Trophoblast cell (in vitro differentiated cells and primary cell): ENCODE measurements around the gene HOXC11.

ENCODE experiments used
- DNase-seq, 2 donors: peaks; one replicate each; pipeline ENCODE4 v3.0.0-alpha.2; 2016
- H2AFZ ChIP-seq: 2 replicates; pipeline ENCODE4 v1.6.1; 2013; ENCODE audit warnings: low read length, moderate library complexity, mild to moderate bottlenecking; ENCODE audit not compliant: insufficient read depth, poor library complexity
- H2AK5ac ChIP-seq: 2 replicates; pipeline ENCODE4 v1.6.1; 2013; ENCODE audit warnings: mild to moderate bottlenecking, low read length
- H2BK120ac ChIP-seq: 2 replicates; pipeline ENCODE4 v1.6.1; 2013; ENCODE audit warnings: low read length, mild to moderate bottlenecking, moderate library complexity; ENCODE audit not compliant: insufficient read depth, poor library complexity
- H2BK12ac ChIP-seq: 2 replicates; pipeline ENCODE4 v1.6.1; 2013; ENCODE audit warnings: mild to moderate bottlenecking, low read length, moderate library complexity
- H2BK5ac ChIP-seq: 2 replicates; pipeline ENCODE4 v1.6.1; 2013; ENCODE audit warnings: low read length, low read depth, moderate library complexity, mild to moderate bottlenecking; ENCODE audit not compliant: poor library complexity
- H3K14ac ChIP-seq: 2 replicates; pipeline ENCODE4 v1.6.1; 2013; ENCODE audit warnings: mild to moderate bottlenecking, low read length
- H3K18ac ChIP-seq: 2 replicates; pipeline ENCODE4 v1.6.1; 2013; ENCODE audit warnings: mild to moderate bottlenecking, low read length
- H3K23ac ChIP-seq: 2 replicates; pipeline ENCODE4 v1.6.1; 2013; ENCODE audit warnings: low read length
- H3K27ac ChIP-seq: 2 replicates; pipeline ENCODE4 v1.5.1; 2013; ENCODE audit warnings: low read depth, mild to moderate bottlenecking, inconsistent platforms, low read length, moderate library complexity
- H3K27me3 ChIP-seq: 2 replicates; pipeline ENCODE4 v1.6.1; 2013; ENCODE audit warnings: inconsistent platforms, mild to moderate bottlenecking, low read length, moderate library complexity; ENCODE audit not compliant: insufficient read depth
- H3K36me3 ChIP-seq, 2 experiments: 1 replicate in 1 of 2; 2 replicates in 1 of 2; pipeline ENCODE4 v1.6.1; 2013; ENCODE audit warnings: low read length in 2 of 2, mild to moderate bottlenecking in 2 of 2, moderate library complexity in 1 of 2; ENCODE audit not compliant: insufficient read depth in 2 of 2, control insufficient read depth in 1 of 2
- H3K4ac ChIP-seq: 2 replicates; pipeline ENCODE4 v1.6.1; 2013; ENCODE audit warnings: low read depth, mild to moderate bottlenecking, low read length, moderate library complexity
- H3K4me1 ChIP-seq, 2 experiments: 1 replicate in 1 of 2; 2 replicates in 1 of 2; pipeline ENCODE4 v1.6.1; 2013; ENCODE audit warnings: low read length in 2 of 2, mild to moderate bottlenecking in 2 of 2, moderate library complexity in 1 of 2; ENCODE audit not compliant: insufficient read depth in 2 of 2, control insufficient read depth in 1 of 2
- H3K4me2 ChIP-seq: 2 replicates; pipeline ENCODE4 v1.6.1; 2013; ENCODE audit warnings: inconsistent platforms, mild to moderate bottlenecking, low read length, moderate library complexity
- H3K4me3 ChIP-seq: 2 replicates; pipeline ENCODE4 v1.5.1; 2013; ENCODE audit warnings: mild to moderate bottlenecking, low read depth, low read length, inconsistent platforms
- H3K79me1 ChIP-seq: one replicate; pipeline ENCODE4 v1.6.1; 2013; ENCODE audit warnings: low read length
- H3K79me2 ChIP-seq: 2 replicates; pipeline ENCODE4 v1.6.1; 2013; ENCODE audit warnings: low read length, mild to moderate bottlenecking; ENCODE audit not compliant: control insufficient read depth, insufficient read depth, poor library complexity
- H3K9ac ChIP-seq: 2 replicates; pipeline ENCODE4 v1.6.1; 2013; ENCODE audit warnings: mild to moderate bottlenecking, low read length
- H3K9me3 ChIP-seq: 2 replicates; pipeline ENCODE4 v1.6.1; 2013; ENCODE audit warnings: low read depth, mild to moderate bottlenecking, control low read depth, inconsistent platforms, low read length; ENCODE audit not compliant: insufficient read depth
- H4K12ac ChIP-seq: 2 replicates; pipeline ENCODE4 v1.6.1; 2013; ENCODE audit warnings: low read depth, mild to moderate bottlenecking, low read length, moderate library complexity
- H4K8ac ChIP-seq: 2 replicates; pipeline ENCODE4 v1.6.1; 2013; ENCODE audit warnings: low read depth, mild to moderate bottlenecking, low read length, moderate library complexity
- H4K91ac ChIP-seq: one replicate; pipeline ENCODE4 v1.6.1; 2013; ENCODE audit warnings: low read depth, mild to moderate bottlenecking, low read length, moderate library complexity
- WGBS: extraction: QIAGEN DNeasy Blood & Tissue Kit; methylation state at CpG from one replicate; pipeline ENCODE4 v1.1.7; 2013; ENCODE audit warnings: missing lambda C conversion rate; ENCODE audit not compliant: insufficient read length, insufficient coverage; ENCODE audit errors: extremely low coverage; 5-methylcytosine and 5-hydroxymethylcytosine counted together

HOXC11 gene

GRCh38 chr12:54016051-54016450 lies 43.1 kb downstream of the HOXC11 start:
- Histone ChIP-seq H2AFZ (no peak overlapping the region), H3K4me2 (no peak overlapping the region), H3K36me3 (no peaks in the 10 kb centered on the region), H3K79me1 (no peaks in the 10 kb centered on the region), H3K9ac (no peak overlapping the region), H3K9me3 (peaks cover 11% of the 10 kb centered on the region), H3K27ac (no peak overlapping the region), H3K23ac (no peak overlapping the region), H3K27me3 (peaks cover 86% of the 10 kb centered on the region), H4K8ac (no peak overlapping the region), H2BK5ac (no peak overlapping the region), H2BK12ac (no peak overlapping the region), H2BK120ac (no peak overlapping the region), H3K4me3 (no peak overlapping the region), H3K4ac (no peak overlapping the region), H4K12ac (no peak overlapping the region), H4K91ac (no peak overlapping the region), H3K4me1 (peaks cover 4 to 7% of the 10 kb centered on the region in 2 experiments), H2AK5ac (no peak overlapping the region), H3K14ac (no peak overlapping the region), H3K18ac (no peak overlapping the region), H3K79me2 (no peaks in the 10 kb centered on the region)
- no CpG with 5 or more reads among the region's 3 CpGs for WGBS
- no peak for DNase-seq

DNA sequence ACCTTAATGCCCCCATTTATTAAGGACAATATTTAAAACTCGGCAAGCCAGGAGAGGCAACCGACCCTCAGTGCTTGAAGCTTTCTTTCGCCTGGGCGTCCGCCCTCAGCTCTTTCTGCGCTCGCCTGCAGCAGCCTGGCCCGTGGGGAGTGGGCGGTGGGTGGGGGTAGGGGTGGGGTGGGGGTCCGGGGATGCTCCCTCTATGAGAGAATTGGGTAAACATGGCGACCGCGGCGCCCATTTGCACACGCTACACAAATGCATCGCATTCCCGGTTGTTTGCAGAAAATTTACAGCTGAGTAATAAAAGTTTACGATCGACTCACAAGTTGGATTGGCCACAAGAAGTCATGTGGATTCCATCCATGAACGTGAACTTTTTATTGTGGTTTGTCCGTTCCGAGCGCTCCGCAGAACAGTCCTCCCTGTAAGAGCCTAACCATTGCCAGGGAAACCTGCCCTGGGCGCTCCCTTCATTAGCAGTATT lies 43.6 kb downstream of the HOXC11 start:
- no peak overlapping the region for H2BK5ac ChIP-seq
- H2AFZ ChIP-seq: no peak overlapping the region
- H3K36me3 ChIP-seq: no peaks in the 10 kb centered on the region
- H4K12ac ChIP-seq: no peak overlapping the region
- peaks cover 4 to 7% of the 10 kb centered on the region in 2 experiments for H3K4me1 ChIP-seq
- WGBS: no CpG with 5 or more reads among the region's 25 CpGs
- H3K4me3 ChIP-seq: no peak overlapping the region
- no peak overlapping the region for H3K9ac ChIP-seq
- H3K4me2 ChIP-seq: no peak overlapping the region
- no peaks in the 10 kb centered on the region for H3K79me2 ChIP-seq
- H3K9me3 ChIP-seq: peaks cover 11% of the 10 kb centered on the region
- H3K27ac ChIP-seq: no peak overlapping the region
- no peak overlapping the region for H3K14ac ChIP-seq
- H3K18ac ChIP-seq: no peak overlapping the region
- H4K91ac ChIP-seq: no peak overlapping the region
- no peak overlapping the region for H3K4ac ChIP-seq
- no peaks in the 10 kb centered on the region for H3K79me1 ChIP-seq
- no peak overlapping the region for H3K23ac ChIP-seq
- no peak overlapping the region for H2BK12ac ChIP-seq
- no peak overlapping the region for H2AK5ac ChIP-seq
- H4K8ac ChIP-seq: no peak overlapping the region
- peak in 1 of 2 donors; percentile 25 for DNase-seq
- peaks cover 87% of the 10 kb centered on the region for H3K27me3 ChIP-seq
- H2BK120ac ChIP-seq: no peak overlapping the region

DNA sequence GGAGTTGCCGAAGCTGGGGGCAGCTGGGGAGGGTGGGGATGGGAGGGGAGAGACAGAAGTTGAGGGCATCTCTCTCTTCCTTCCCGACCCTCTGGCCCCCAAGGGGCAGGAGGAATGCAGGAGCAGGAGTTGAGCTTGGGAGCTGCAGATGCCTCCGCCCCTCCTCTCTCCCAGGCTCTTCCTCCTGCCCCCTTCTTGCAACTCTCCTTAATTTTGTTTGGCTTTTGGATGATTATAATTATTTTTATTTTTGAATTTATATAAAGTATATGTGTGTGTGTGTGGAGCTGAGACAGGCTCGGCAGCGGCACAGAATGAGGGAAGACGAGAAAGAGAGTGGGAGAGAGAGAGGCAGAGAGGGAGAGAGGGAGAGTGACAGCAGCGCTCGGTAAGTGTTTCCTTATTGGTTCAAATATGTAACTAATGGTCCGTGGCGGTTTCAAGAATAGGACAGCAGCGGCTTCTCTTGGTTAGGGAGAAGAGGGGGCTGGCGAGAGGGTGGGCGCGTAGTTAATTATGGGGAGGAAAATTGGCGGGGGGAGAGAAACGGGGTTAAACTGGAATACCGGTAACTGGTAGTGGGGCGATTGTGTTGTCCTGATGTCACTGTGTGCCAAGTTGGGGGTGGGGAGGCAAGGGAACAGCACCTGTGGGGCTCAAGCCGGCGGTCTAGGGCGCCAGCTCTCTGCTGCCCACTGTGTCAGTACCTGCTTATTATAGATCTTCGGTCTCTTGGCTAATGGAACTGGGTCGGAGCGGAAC lies 44.3 kb downstream of the HOXC11 start:
- H3K36me3 ChIP-seq: no peaks in the 10 kb centered on the region
- WGBS: no CpG with 5 or more reads among the region's 24 CpGs
- DNase-seq: peak in 1 of 2 donors; percentile 13
- peaks cover 4 to 7% of the 10 kb centered on the region in 2 experiments for H3K4me1 ChIP-seq
- H3K18ac ChIP-seq: no peak overlapping the region
- H3K14ac ChIP-seq: no peak overlapping the region
- H2AK5ac ChIP-seq: no peak overlapping the region
- no peak overlapping the region for H2AFZ ChIP-seq
- no peak overlapping the region for H3K4ac ChIP-seq
- peaks cover 11% of the 10 kb centered on the region for H3K9me3 ChIP-seq
- H3K4me3 ChIP-seq: no peak overlapping the region
- no peak overlapping the region for H3K23ac ChIP-seq
- H3K27me3 ChIP-seq: peaks cover 91% of the 10 kb centered on the region
- H2BK12ac ChIP-seq: no peak overlapping the region
- no peaks in the 10 kb centered on the region for H3K79me1 ChIP-seq
- H2BK120ac ChIP-seq: no peak overlapping the region
- no peak overlapping the region for H3K9ac ChIP-seq
- H3K4me2 ChIP-seq: peak overlapping the region; percentile 78
- no peak overlapping the region for H4K8ac ChIP-seq
- no peak overlapping the region for H2BK5ac ChIP-seq
- H4K12ac ChIP-seq: no peak overlapping the region
- no peaks in the 10 kb centered on the region for H3K79me2 ChIP-seq
- H3K27ac ChIP-seq: no peak overlapping the region
- H4K91ac ChIP-seq: no peak overlapping the region

DNA sequence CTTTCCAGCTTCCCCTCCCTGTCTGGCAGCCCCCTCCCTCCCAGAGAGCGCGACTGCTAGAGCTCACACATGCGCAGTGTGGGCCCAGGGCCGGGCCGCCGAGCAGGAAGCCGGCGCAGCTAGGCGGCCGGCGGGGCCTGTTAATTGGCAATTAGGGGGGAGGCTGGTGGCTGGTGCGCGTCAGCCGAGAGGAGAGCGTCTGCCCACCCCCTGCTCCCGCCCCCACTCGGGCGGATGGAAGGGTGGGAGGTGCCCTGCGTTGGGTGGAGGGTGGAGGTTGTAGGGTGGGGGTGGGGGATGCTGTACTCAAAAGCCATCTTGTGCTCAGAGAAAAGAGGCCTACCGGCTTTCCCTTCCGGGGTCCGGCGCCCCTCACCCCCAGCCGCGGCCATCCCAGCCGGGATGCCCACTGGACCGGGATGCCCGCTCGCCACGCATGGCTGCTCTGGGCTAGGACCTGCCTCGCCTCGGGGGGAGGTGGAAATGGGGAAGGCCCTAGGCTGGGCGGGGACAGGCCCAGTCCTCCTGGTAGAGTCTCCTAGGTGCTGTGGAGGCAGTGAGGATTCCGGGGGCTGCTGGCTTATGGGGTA lies 45.0 kb downstream of the HOXC11 start:
- H3K9me3 ChIP-seq: peaks cover 11% of the 10 kb centered on the region
- WGBS: no CpG with 5 or more reads among the region's 34 CpGs
- peak overlapping the region; percentile 70 for H4K8ac ChIP-seq
- H3K27ac ChIP-seq: no peak overlapping the region
- no peak overlapping the region for H3K23ac ChIP-seq
- no peak overlapping the region for H2BK12ac ChIP-seq
- H3K36me3 ChIP-seq: no peaks in the 10 kb centered on the region
- no peaks in the 10 kb centered on the region for H3K79me2 ChIP-seq
- DNase-seq: peak; percentile 59 to 73
- no peaks in the 10 kb centered on the region for H3K79me1 ChIP-seq
- no peak overlapping the region for H3K14ac ChIP-seq
- H3K9ac ChIP-seq: no peak overlapping the region
- no peak overlapping the region for H3K4ac ChIP-seq
- H3K18ac ChIP-seq: no peak overlapping the region
- no peak overlapping the region for H2AK5ac ChIP-seq
- peak overlapping the region; percentile 59 for H3K4me3 ChIP-seq
- H4K91ac ChIP-seq: no peak overlapping the region
- H2BK5ac ChIP-seq: no peak overlapping the region
- H2BK120ac ChIP-seq: no peak overlapping the region
- H2AFZ ChIP-seq: peak overlapping the region; percentile 38
- H3K4me1 ChIP-seq: peaks cover 4 to 7% of the 10 kb centered on the region in 2 experiments
- H4K12ac ChIP-seq: peak overlapping the region; percentile 6
- H3K27me3 ChIP-seq: peaks cover 92% of the 10 kb centered on the region
- H3K4me2 ChIP-seq: peak overlapping the region; percentile 78
